HG03521 (cell line): ENCODE results near the gene COL12A1.
"Not testable (repeated sequence)": the region's sequence is repeated elsewhere in the genome, so short reads cannot be mapped to it uniquely, and the experiment has no call there.

Source experiments
- ATAC-seq: cut with Tn5 transposase; IDR thresholded peaks from one replicate; pipeline ENCODE4 v1.9.1; 2021; ENCODE audit warnings: mild to moderate bottlenecking, moderate library complexity; ENCODE audit not compliant: unreplicated experiment

COL12A1 gene

DNA sequence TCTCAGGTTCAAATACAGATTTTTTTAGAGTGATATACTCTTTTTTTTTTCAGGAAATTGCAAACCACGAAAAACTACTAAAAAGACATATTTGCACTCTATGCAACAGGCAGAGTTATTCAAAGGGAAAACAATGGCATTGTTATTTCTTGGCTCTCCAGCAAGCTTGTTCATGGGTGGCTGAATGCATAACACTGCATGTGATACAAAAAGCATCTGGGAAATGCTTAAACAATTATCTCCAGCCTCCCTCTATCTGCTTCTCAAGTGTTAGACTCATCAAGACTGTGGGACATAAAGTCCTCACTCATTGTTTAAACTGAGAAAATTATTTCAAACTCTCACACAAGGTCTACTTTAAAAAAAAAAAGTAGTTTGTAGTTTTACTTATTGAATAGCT is 7.3 kb upstream of the COL12A1 start:
- ATAC-seq: no peak

DNA sequence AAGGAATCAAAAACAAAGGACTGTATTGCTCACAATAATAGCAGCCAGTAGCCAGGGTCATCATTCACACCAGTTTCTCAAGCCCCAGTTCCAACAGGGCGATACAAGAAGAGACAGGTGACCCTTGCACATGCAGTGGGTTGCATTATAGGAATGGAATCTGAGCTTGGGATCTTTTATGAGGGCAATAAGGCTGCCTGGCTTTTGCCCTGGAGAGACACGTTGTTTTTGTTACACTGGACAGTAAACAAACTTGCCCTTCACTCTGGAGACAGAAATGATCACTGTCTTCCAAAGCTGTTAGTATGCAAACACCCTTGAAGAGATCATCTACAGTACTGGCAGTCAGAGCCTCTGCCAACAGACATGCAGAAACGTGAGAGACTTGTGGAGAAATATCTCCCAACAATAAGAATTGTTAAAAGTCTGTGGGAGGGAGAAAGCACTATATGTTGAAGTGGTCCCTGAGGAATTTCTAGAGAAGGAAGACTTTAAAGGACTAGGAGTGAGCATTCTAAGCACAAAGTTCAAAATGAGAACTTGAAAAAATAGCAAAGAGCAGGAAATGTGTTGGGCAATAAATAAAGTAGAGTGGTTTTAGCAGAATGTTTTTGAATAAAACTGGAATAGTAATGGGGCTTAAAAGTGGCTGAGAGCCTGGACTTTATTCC is 6.2 kb upstream of the COL12A1 start:
- ATAC-seq: no peak

DNA sequence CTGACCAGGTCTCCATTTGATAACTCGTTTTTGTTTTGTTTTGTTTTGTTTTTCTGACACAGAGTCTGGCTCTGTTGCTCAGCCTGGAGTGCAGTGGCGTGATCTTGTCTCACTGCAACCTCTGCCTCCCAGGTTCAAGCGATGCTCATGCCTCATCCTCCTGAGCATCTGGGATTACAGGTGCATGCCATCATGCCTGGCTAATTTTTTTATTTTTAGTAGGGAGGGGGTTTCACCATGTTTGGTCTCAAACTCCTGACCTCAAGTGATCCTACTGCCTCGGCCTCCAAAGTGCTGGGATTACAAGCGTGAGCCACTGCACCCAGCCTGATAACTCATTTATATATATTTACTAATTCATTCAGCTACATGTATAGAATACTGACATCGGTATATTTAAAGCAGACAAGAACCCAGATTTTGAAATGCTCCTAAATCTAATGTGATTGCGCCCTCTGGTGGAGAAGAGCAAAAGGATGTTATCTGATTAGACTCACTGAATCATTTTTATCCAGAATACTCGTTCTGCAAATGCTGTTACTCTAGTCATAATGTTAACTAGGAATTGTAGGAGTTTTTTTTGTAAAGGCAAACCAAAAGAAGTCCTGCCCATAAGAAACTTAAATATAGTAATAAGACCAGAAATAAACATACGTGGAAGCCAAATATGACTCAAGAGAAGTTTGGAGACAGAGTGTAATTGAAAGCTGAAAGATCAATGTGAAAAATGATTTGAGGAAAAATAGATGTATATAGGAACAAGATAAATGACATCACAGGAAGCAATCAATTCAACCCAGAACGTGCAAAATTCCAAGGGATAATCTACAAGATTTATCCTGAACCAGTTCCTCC is 5.3 kb upstream of the COL12A1 start:
- ATAC-seq: no peak

DNA sequence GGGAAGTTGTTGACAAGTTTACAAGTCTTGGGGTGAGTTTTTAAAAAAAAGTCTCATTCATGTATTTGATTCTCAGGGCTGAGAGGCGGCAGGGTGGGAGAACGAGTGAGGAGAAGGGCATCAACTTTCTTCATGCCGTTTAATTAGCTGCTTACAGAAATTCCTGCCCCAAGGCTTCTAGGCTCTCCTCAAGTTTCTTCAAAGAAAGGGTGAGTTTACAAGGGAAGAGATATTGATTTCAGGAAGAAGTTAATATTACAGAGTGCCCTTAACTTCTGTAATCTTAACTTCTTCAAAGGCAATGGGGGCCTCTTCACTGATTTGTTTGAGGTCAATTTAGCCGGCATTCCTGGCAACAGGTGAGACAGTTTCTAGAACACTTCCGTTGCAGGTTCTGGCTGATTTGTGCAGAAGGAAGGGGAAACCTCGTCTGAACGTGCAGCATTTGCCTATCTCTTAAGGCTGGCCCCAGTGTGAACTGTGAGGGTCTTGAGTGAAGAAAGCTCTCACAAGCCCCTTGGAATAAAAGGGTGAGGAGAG is 3.4 kb upstream of the COL12A1 start:
- no peak for ATAC-seq

DNA sequence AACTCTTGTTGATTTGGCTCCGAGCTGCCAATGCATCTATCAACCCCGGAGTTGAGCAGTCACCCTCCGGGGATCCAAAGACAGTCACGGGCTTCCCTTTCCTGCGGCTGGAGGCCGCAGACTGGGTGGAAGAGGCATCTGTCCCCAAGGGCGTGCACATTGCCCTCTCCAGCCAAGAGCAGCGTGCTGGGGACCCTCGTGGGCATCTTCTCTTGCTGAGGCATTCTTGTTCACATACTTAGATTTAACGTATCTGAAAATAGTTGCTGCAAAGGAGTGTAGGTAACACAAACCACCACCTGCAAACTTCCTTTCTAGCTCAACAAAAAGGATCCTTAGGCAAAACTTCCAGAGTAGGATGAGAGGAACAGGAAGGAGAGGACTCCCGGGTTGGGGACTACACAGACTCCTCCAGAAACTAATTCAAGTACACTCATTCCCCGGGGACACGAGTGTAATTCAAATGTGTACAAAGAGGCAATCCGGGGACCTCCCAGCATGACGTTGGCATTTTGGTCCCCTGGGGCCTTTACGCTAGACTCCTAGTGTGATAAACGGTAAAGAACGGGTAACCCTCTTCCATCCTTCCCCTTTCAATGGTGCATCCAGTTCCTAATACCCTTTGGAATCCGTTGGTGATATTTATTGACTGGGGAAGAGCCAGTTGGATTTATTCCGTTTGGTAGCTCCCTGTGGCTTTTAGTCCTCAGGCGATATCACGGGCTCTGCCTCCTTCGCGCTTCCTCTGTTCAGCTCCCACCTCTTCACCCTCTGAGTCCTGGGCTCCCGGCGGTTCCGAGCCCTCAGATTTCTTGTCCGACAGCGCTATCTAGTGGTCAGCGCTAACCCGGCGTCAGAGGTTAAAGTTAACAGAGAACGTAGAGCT is 2.7 kb upstream of the COL12A1 start:
- ATAC-seq: peak; percentile 72

DNA sequence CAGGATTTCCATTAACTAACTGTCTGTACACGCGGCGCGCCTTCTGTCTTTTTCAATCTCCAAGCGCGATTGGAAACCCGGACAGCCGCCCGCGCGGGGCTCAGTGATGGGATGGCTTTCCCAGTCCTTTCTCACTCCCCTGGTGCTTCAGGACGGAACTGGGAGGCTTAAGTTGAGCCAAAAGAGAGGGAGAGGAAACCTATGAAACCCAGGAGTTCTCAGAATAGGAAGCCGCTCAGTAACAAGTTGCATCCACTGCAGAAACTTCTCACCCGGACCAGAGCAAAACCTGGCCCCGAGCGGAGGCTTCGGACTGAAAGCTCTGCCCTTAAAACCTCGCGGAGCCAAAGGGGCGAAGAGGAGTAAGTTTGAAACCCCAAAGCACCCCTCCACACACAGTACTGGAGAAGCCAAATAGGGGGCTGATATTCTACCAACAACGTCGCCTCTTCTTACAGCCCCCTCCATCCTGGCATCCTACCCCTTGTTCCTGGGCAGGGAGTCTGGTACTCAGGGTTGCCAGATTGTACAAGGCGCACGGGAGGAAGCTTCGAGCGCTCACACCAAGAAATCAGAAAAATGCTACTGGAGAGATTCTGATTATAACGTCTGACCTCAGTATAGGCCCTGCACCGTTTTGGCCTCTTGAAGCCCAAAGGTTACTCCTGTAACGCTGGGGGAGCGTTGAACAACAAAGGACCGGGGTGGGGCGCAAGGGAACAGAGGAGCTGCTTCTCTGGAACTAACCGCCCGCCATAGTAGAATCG is 906 bp upstream of the COL12A1 start:
- ATAC-seq: no peak

DNA sequence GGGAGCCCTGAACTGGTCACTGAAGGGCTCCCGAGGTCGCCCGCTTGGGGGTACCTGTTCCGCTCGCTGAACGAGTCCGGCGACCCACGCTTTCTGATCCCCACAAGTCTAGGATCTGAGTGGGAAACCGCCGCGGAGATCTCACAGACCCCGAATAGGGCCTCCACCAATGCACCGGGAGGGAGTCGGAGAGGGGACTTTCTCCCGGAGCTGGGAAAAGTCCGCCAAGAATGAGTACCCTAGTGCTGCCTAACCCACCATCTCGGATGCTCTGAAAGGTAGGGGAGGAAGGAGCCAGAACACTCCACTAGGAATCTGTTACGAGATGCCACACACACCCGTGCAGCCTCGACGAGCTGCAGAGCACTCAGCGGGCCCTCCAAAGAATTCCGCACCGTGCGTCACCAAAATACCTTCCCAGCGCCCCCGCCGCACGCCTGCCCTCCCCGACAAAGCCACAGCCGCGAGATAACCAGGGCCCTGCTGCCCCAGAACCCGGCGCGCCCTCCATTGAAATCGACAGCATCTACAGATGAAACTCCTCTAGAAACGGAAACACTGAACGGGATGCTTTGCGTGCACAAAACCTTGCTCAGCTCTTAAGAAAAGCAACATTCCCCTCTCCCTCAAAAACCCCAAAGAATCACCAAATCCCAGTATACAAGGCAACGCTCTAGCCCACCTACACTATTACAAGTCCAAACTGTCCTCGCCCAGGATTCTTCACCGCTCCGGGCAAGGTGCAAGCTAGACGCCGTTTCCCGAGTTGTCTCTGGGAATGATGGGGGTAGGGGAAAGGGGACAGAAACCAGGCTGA is 686 bp downstream of the COL12A1 start:
- ATAC-seq: no peak

DNA sequence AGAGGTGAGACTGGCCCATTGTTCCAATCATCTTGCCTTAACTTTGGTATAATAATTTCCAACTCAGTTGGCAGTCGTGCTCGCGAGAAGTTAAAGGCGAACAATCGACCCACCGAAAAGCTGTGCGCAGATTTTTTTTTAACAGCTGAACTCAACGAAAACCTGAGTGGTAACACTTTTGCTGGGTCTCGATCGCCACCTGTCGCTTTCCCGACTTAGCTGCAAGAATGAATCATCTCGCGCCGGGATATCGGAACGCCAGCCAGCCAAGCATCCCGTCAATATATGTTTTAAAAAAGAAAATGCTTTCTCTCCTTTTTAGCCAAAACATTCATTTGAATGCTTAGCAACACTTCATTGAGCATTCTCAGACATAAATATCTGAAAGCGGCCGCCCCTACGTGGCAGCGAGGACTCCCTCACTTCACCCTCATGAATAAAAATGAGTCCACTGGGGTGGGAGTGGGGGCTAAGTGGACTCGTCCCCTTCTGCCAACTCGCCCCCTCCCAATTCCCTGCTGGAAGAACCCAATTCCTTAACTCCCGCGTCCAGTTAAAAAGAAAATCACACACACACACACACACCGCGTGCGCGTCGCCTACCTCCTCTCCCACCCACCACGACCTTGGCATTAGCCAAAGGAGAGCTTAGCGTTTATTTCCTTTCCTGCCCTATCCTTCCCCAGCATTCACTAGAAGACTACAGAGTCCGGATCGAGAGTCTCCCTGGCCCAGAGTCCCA is 1.5 kb downstream of the COL12A1 start:
- ATAC-seq: no peak

DNA sequence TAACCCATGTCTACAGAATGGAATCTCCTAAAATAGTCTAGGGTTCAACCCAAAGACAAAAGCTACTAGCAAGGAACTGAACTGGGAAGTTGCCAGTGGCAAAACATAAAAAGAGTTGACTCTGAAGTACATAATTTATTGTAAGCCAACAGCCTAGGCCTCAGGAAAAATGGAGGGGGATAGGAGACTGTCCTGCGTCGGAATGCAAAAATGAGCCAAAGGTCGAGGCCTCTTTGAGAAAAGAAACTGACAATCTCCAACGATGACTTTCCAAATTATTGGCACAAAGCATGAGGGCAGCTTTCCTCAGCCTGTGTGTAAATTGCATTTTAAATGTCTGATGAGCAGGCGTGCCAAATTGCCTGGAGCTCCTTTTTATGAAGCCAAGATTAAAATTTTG is 2.1 kb downstream of the COL12A1 start:
- ATAC-seq: no peak

DNA sequence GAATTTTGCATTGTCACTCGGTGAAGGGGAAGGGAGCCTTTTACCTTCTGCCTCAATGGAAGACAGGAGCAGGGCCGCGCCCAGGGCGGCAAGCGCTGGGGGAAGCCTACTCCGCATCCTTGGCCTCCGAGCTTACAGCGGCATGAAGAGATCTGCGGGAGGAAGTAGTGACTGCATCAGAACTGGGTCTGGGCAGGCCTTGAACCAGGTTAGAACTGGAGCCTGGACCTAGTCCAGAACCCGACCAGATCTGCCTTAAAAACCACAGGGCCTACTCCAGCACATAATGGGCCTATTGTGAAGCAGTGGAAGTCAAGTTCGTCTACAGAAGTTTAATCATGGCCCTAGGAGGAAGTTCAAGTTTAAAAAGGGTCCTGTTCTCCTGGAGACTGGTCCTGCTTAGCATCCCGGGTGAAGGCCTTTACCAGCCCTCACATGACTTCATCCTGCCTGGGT is 3.1 kb downstream of the COL12A1 start:
- ATAC-seq: no peak

DNA sequence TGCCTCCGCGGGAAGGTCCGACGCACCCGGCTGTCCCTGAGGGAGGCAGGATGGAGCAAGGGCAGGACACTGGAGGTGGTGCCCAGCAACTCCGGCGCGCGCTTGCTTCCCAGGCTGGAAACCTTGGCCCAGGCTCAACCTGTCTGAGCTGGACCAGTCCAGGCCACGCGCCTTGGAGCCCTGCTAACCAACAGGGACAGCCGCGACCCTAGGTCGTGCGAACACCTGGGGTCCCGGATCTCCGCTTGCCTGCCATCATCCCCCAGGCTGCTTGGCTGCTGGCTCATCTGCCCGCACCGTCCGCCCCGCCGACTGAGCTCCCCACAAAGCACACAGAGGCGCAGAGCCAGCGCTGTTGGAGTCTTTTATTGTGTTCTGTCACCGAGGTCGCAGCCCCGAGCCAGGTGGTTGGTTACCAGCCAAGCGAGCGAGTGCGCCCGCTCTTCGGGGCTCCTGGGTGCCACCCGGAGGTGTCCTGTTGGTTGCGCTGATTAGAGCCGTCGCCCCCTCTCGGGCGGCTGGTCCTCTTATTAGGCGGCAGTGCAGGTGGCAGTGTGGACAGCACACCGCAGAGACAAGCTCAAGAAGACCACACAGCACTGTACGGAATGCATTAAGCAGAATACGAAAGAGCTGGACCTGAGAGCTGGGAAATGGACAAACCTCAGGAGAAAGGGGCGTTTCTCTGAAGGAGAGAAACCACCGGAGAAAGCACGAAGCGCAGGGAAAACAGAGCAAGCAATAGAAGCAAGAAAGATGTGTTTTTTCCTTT is 3.8 kb downstream of the COL12A1 start:
- ATAC-seq: no peak

DNA sequence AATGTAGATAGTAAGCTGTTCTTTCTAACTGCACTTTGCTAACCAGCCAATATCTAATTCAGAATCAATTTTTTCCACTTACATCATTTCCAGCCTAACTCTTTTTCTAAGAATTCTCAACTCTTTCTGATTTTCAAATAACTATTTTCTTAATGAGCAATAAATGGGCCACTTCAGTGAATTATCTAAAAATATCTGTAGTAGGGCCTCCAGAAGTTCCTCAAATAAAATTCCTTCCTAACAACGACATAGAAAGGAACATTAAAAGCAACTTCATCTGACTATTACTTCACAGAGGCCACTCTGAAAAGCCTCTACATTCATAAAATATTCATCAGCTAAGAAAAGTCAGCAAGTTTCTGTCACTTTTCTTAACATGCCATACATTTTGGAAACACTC is 4.8 kb downstream of the COL12A1 start:
- ATAC-seq: no peak

DNA sequence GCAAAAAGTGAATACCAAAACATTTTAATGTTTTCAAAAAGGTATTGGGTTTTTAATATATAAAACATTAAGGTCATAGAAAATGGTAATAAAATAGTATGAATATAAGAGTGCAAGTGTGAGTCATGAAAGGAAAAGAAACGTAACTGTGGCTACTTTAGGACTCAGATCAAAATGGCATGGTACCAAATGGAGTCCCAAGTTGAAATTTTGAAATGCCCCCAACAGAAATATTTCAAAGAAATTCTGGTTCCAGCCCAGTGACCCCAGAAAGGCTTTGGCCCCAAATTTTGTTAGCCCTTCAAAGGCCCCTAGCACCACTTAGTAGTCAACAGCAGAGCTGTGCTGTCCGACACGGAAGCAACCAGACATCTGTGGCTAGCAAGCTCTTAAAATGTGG is 6.0 kb downstream of the COL12A1 start:
- no peak for ATAC-seq

DNA sequence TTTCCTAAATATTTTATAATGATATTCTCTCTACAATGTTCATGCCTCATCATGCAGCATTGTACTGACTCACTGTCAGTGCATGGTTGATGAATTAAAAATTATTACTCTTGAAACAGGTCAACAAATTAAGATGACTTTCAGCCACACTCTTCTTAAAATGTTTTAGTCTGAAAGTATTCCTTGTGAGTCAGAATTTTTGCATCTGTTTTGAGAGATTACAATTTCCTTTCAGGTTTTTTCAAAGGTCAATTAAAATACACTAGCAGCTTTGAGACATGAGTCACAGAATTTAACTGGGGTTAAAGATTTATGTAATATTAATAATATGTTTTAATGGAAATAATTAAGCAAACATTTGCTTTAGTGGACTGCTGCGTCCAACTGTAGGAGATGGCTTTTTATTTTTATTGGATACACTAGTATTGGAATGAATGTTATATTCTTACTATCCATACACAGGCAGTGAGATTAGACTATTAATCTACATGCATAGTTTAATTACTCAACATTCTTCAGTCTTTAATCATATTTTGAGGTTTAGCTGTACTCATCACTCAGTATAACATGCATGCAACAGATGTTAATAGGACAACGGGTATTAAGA is 9.7 kb downstream of the COL12A1 start:
- no peak for ATAC-seq

DNA sequence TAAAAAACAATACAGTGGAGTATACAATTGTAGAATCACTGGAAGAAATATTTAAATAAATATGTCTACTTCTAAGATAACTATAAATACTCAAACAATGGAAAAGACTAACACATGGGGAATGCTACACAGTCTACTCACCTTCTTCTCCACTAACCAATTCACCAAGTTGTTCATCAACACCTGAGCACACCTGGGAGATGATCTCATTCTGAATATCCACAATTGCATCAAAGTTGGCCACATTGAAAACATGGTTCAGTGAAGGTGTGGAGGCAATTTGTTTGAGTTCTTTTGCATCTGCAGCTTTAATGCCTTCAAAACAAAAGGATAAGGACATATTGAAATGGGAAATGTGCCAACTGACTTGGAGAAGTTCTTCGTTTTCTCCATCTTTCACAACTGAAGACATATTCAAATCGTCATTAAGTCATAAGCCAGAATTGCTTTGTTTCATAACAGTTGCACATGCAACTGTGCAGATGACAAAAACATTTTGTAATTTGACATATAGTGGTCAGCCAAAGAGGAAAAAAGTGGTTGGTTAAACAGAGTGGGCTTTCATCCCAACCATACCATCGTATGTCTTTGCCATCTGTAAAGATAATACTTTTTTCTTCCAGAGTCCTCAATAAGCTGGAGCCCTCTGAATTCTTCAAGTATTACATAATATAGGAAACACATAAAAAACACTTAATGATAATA is 17.5 kb downstream of the COL12A1 start:
- ATAC-seq: no peak

DNA sequence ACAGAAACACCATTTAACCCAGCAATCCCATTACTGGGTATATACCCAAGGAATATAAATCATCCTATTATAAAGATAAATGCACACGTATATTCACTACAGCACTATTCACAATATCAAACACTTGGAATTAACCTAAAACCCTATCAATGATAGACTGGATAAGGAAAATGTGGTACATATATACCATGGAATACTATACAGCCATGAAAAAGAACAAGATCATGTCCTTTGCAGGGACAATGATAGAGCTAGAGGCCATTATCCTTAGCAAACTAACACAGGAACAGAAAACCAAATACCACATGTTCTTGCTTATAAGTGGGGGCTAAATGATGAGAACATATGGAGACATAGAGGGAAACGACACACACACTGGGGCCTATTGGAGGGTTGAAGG is 19.3 kb downstream of the COL12A1 start:
- ATAC-seq: not testable (repeated sequence)

DNA sequence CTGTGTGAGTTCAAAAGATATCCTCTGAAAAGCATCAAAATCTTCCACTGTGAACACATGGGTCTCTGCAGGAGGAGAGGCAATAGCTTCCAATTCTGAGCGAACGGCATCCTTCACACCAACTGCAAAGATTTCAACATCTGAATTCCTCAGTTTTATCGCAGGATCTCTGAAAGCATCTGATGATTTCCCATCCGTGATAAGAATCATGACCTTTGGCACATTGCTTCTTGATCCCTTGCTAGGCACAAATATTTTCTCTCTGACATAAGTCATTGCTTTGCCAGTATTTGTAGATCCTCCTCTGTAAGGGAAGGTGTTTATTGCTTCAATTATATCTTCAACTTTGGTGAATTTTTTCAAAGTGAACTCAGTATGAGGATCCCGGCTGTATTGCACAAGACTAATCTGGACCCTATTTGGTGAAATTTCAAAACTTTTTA is 22.7 kb downstream of the COL12A1 start:
- no peak for ATAC-seq
